Measurements from ENCODE around the gene S100A14. TPM values are rescaled to one million over a fixed set of nuclear protein-coding genes. Genes with fewer than 3 reads are reported as not detected.

The S100A14 gene
- total and polyA plus RNA-seq, 9 of the 15 experiments (the other 6 are each of a cell fraction or from before 2014, with no cell fraction given), result 0.10 to 0.64 (median 0.24) TPM; not detected in 3

GRCh38 chr1:153633754-153634665 lies 17.9 kb upstream of the S100A14 start, which contains the start of gene CHTOP (continued):
- 0 out of 2 replicates have a peak, but pooled peaks have one; percentile 8 for TF ChIP-seq BCOR (IDR thresholded peaks at IDR 0.05)
- TF ChIP-seq GABPA (tag; conservative IDR thresholded peaks at IDR 0.05; ENCODE audit: low read depth), result peak; percentile 78
- peak; percentile 54 for TF ChIP-seq ZBTB40 (IDR thresholded peaks at IDR 0.05)
- TF ChIP-seq ZBTB40 (CRISPR knock-in tag; IDR thresholded peaks at IDR 0.05), result no peak
- TF ChIP-seq ERF (CRISPR knock-in tag; IDR thresholded peaks at IDR 0.05), result 0 out of 2 replicates have a peak, but pooled peaks have one; percentile 47
- TF ChIP-seq KAT8 (IDR thresholded peaks at IDR 0.05; ENCODE audit: low read depth), result peak; percentile 99
- TF ChIP-seq CREBBP (IDR thresholded peaks at IDR 0.05; ENCODE audit: low read depth, low read length), result no peak
- peak; percentile 85 for TF ChIP-seq GABPB1 (CRISPR knock-in tag; IDR thresholded peaks at IDR 0.05)
- peak; percentile 83 for TF ChIP-seq JUND (IDR thresholded peaks at IDR 0.05; ENCODE audit: borderline replicate concordance, low read depth, low read length)
- peak; percentile 82; the same call in 2 of the 3 replicates for TF ChIP-seq JUND (tag; IDR thresholded peaks at IDR 0.05; ENCODE audit: borderline replicate concordance, low read depth, low read length)
- TF ChIP-seq MBD2 (IDR thresholded peaks at IDR 0.05; ENCODE audit: borderline replicate concordance, low read depth), result peak; percentile 41; the same call in 1 of the 2 replicates
- TF ChIP-seq ARID3B (CRISPR knock-in tag; IDR thresholded peaks at IDR 0.05; ENCODE audit: borderline replicate concordance), result no peak
- no peak for TF ChIP-seq ZNF507 (tag; conservative IDR thresholded peaks at IDR 0.05)
- TF ChIP-seq CEBPB (tag; IDR thresholded peaks at IDR 0.05), result no peak
- TF ChIP-seq NCOA1 (IDR thresholded peaks at IDR 0.05; ENCODE audit: low read depth), result no peak
- no peak for TF ChIP-seq SAFB (IDR thresholded peaks at IDR 0.05; ENCODE audit: borderline replicate concordance, low read depth, low read length)

Measured in K562 (cell line).